Keratinocyte (primary cell): ENCODE data around the gene RNU6-7. TPM values are rescaled to one million over a fixed set of nuclear protein-coding genes. Genes with fewer than 3 reads are reported as not detected.
A peak's percentile ranks its signal among the peaks of the same experiment; 100 is the strongest.

Source experiments
- DNase-seq: peaks from one replicate; pipeline ENCODE4 v3.0.0-alpha.2; 2011; ENCODE audit warnings: low read depth, missing footprints, low spot score
- FAIRE-seq: peaks from 2 replicates; lab custom pipeline; 2011; peaks lifted over from hg19 to GRCh38; lab: Jason Lieb, UNC
- H2AFZ ChIP-seq: 2 replicates; pipeline ENCODE4 v1.6.0; 2012; ENCODE audit warnings: low read length, control low read depth, inconsistent platforms; ENCODE audit not compliant: control insufficient read depth
- H3K27ac ChIP-seq: 2 replicates; pipeline ENCODE4 v1.5.1; 2011; ENCODE audit warnings: low read length; ENCODE audit not compliant: control insufficient read depth, insufficient read depth
- H3K27me3 ChIP-seq: 3 replicates; pipeline ENCODE4 v1.6.0; 2011; ENCODE audit warnings: low read length; ENCODE audit not compliant: control insufficient read depth, insufficient read depth; ENCODE audit errors: extremely low read depth
- H3K36me3 ChIP-seq, 2 experiments: 2 replicates in 1 of 2; 3 replicates in 1 of 2; pipeline ENCODE4 v1.5.1; 2011; ENCODE audit warnings: low read length in 2 of 2, mild to moderate bottlenecking in 1 of 2; ENCODE audit not compliant: control insufficient read depth in 2 of 2, insufficient read depth in 2 of 2; ENCODE audit errors: extremely low read depth in 1 of 2
- H3K4me1 ChIP-seq: 3 replicates; pipeline ENCODE4 v1.5.1; 2011; ENCODE audit warnings: low read length; ENCODE audit not compliant: control insufficient read depth, insufficient read depth; ENCODE audit errors: extremely low read depth
- H3K4me2 ChIP-seq: 3 replicates; pipeline ENCODE4 v1.6.0; 2011; ENCODE audit warnings: low read depth, low read length; ENCODE audit not compliant: control insufficient read depth, insufficient read depth; ENCODE audit errors: extremely low read depth
- H3K4me3 ChIP-seq, 3 experiments: fragments of 200-600 bp in 1 of 3; sonication (generic) in 1 of 3; 2 replicates in 2 of 3; 3 replicates in 1 of 3; pipeline ENCODE4 v1.5.1; 2011 to 2016; ENCODE audit warnings: low read length in 3 of 3, mild to moderate bottlenecking in 3 of 3, control low read depth in 2 of 3, inconsistent platforms in 1 of 3, low read depth in 1 of 3, mixed read lengths in 1 of 3, mixed run types in 1 of 3, moderate library complexity in 1 of 3; ENCODE audit not compliant: control insufficient read depth in 2 of 3, insufficient read depth in 2 of 3; ENCODE audit errors: extremely low read depth in 1 of 3
- H3K79me2 ChIP-seq: 2 replicates; pipeline ENCODE4 v1.6.0; 2012; ENCODE audit warnings: low read length; ENCODE audit not compliant: control insufficient read depth, insufficient read depth
- H3K9ac ChIP-seq: 3 replicates; pipeline ENCODE4 v1.6.0; 2011; ENCODE audit warnings: low read length; ENCODE audit not compliant: control insufficient read depth, insufficient read depth; ENCODE audit errors: extremely low read depth
- H3K9me1 ChIP-seq: 3 replicates; pipeline ENCODE4 v1.6.0; 2011; ENCODE audit warnings: low read length; ENCODE audit not compliant: control insufficient read depth, insufficient read depth; ENCODE audit errors: extremely low read depth
- H3K9me3 ChIP-seq: 2 replicates; pipeline ENCODE4 v1.5.1; 2012; ENCODE audit warnings: low read depth, low read length; ENCODE audit not compliant: control insufficient read depth
- H4K20me1 ChIP-seq: 3 replicates; pipeline ENCODE4 v1.6.0; 2011; ENCODE audit warnings: low read length; ENCODE audit not compliant: control insufficient read depth, insufficient read depth; ENCODE audit errors: extremely low read depth
- CTCF ChIP-seq, 3 experiments: IDR thresholded peaks in 1 of 3; conservative IDR thresholded peaks in 1 of 3; optimal IDR thresholded peaks in 1 of 3; 2 replicates in 2 of 3; 3 replicates in 1 of 3; pipeline versions ENCODE3 to v1.5.1; 2011; ENCODE audit warnings: low read length in 3 of 3, mild to moderate bottlenecking in 3 of 3, moderate library complexity in 2 of 3, control low read depth in 1 of 3, inconsistent platforms in 1 of 3; ENCODE audit not compliant: insufficient read depth in 2 of 3; ENCODE audit errors: extremely low read depth in 1 of 3
- EZH2 ChIP-seq: IDR thresholded peaks from one replicate; pipeline ENCODE4 v1.6.1; 2012; ENCODE audit warnings: inconsistent platforms, mild to moderate bottlenecking, low read length, moderate library complexity
- dilution Hi-C: fragments of 300-500 bp; cut with MboI; formaldehyde crosslinking; loops from one replicate; pipeline ENCODE4 v1.7.0; 2020; ENCODE audit warnings: low sequenced_read_pairs; ENCODE audit not compliant: extremely low pct_ligation_motif_present
- polyA plus RNA-seq, 5 experiments: library from polyadenylated mRNA; depleted of rRNA in 3 of 5; stranded (reverse) in 3 of 5; stranded (forward) in 1 of 5; unstranded in 1 of 5; fragments of >200 nt; gene quantifications; 1 replicate in 1 of 5; 2 replicates in 3 of 5; 3 replicates in 1 of 5; pipeline versions ENCODE4 v1.2.1 to v1.2.3, GENCODE V29; 2011 to 2012; ENCODE audit warnings: missing spikeins in 2 of 5, low read depth in 1 of 5, low replicate concordance in 1 of 5

RNU6-7 gene
- polyA plus RNA-seq, 1 donor (not counting 4 experiments of a cell fraction or from before 2014, with no cell fraction given): not detected

- Histone ChIP-seq H2AFZ (no peak overlapping the region), H3K4me2 (no peak overlapping the region)
- dilution Hi-C loops: no loop called here
Observed at GRCh38 chr14:32226056-32226455, 24.2 kb downstream of the RNU6-7 start.

GRCh38 chr14:32230181-32230580 is 28.3 kb downstream of the RNU6-7 start:
- TF ChIP-seq CTCF (optimal IDR thresholded peaks at IDR 0.05 in 1 of 3, IDR thresholded peaks at IDR 0.05 in 1 of 3, conservative IDR thresholded peaks at IDR 0.05 in 1 of 3; ENCODE audit: extremely low read depth in 1 of 3, insufficient read depth in 2 of 3, low read length in 3 of 3) (no peak), EZH2 (no peak)
- Histone ChIP-seq H3K36me3 (no peaks in the 10 kb centered on the region), H2AFZ (no peak overlapping the region), H3K4me3 (peak overlapping the region in 1 of 3 experiments; percentile 8), H3K79me2 (no peaks in the 10 kb centered on the region), H3K9me3 (no peaks in the 10 kb centered on the region), H3K27me3 (no peaks in the 10 kb centered on the region), H3K9ac (no peak overlapping the region), H3K9me1 (no peaks in the 10 kb centered on the region), H3K4me2 (peak overlapping the region; percentile 59), H3K27ac (peak overlapping the region; percentile 38), H4K20me1 (no peaks in the 10 kb centered on the region), H3K4me1 (peaks cover 48% of the 10 kb centered on the region)
- DNase-seq (no peak), FAIRE-seq (peak; percentile 90)
- dilution Hi-C loops: no loop called here

More at GRCh38 chr14:32226056-32226455, 24.2 kb downstream of the RNU6-7 start:
- Histone ChIP-seq H4K20me1 (no peaks in the 10 kb centered on the region), H3K4me1 (peaks cover 27% of the 10 kb centered on the region), H3K4me3 (no peak overlapping the region), H3K27ac (no peak overlapping the region), H3K36me3 (no peaks in the 10 kb centered on the region), H3K27me3 (no peaks in the 10 kb centered on the region), H3K9me1 (no peaks in the 10 kb centered on the region), H3K9me3 (no peaks in the 10 kb centered on the region), H3K79me2 (no peaks in the 10 kb centered on the region), H3K9ac (no peak overlapping the region)
- no peak for DNase-seq
- FAIRE-seq: no peak
- TF ChIP-seq CTCF (optimal IDR thresholded peaks at IDR 0.05 in 1 of 3, IDR thresholded peaks at IDR 0.05 in 1 of 3, conservative IDR thresholded peaks at IDR 0.05 in 1 of 3; ENCODE audit: extremely low read depth in 1 of 3, insufficient read depth in 2 of 3, low read length in 3 of 3) (no peak), EZH2 (no peak)
